ENCODE data around the gene ATF7.

The ATF7 gene

GRCh38 chr12:53594897-53595615 is 31.1 kb downstream of the ATF7 start:
- TF ChIP-seq ZFP30 (CRISPR knock-in tag; IDR thresholded peaks at IDR 0.05) (no peak), CSDC2 (CRISPR knock-in tag; IDR thresholded peaks at IDR 0.05) (no peak), ARNTL (CRISPR knock-in tag; IDR thresholded peaks at IDR 0.05; ENCODE audit: borderline replicate concordance, low read depth) (no peak), ZFP3 (CRISPR knock-in tag; IDR thresholded peaks at IDR 0.05) (no peak), CREB5 (CRISPR knock-in tag; IDR thresholded peaks at IDR 0.05; ENCODE audit: low read depth) (no peak), ESRRG (CRISPR knock-in tag; IDR thresholded peaks at IDR 0.05) (no peak), SNAI2 (CRISPR knock-in tag; IDR thresholded peaks at IDR 0.05) (no peak), TSHZ2 (CRISPR knock-in tag; IDR thresholded peaks at IDR 0.05) (no peak), ZNF8 (CRISPR knock-in tag; IDR thresholded peaks at IDR 0.05) (no peak), CSRNP3 (CRISPR knock-in tag; IDR thresholded peaks at IDR 0.05) (no peak), TOX (CRISPR knock-in tag; IDR thresholded peaks at IDR 0.05; ENCODE audit: borderline replicate concordance) (no peak), OSR1 (CRISPR knock-in tag; IDR thresholded peaks at IDR 0.05) (no peak), ISL1 (CRISPR knock-in tag; IDR thresholded peaks at IDR 0.05) (no peak), BACH2 (CRISPR knock-in tag; IDR thresholded peaks at IDR 0.05; ENCODE audit: borderline replicate concordance) (no peak), ZNF565 (CRISPR knock-in tag; conservative IDR thresholded peaks at IDR 0.05; ENCODE audit: low read depth) (no peak), TCF4 (CRISPR knock-in tag; IDR thresholded peaks at IDR 0.05; ENCODE audit: borderline replicate concordance) (no peak), GLIS3 (CRISPR knock-in tag; IDR thresholded peaks at IDR 0.05) (no peak)
- no peak for ATAC-seq

GRCh38 chr12:53593707-53594106 is 32.5 kb downstream of the ATF7 start:
- no peak for ATAC-seq
- TF ChIP-seq PPARA (CRISPR knock-in tag; IDR thresholded peaks at IDR 0.05; ENCODE audit: borderline replicate concordance): no peak

DNA sequence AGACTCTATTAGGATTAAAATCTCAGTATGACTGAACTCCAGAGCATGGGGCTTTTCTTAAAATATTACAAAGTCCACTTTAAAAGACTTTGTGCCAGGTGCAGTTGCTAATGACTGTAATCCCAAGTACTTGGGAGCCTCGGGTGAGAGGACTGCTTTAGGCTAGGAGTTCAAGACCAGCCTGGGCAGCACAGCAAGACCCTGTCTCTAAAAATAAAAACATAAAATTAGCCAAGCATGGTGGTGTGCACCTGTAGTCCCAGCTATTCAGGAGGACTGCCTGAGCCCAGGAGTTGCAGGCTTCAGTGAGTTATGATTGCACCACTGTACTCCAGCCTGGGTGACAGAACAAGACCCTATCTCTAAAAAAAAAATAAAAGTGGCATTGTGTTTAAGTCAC is 33.2 kb downstream of the ATF7 start:
- no peak for ATAC-seq
- TF ChIP-seq RARB (CRISPR knock-in tag; IDR thresholded peaks at IDR 0.05) (no peak), ESRRG (CRISPR knock-in tag; IDR thresholded peaks at IDR 0.05) (no peak), ZNF8 (CRISPR knock-in tag; IDR thresholded peaks at IDR 0.05) (no peak), PPARA (CRISPR knock-in tag; IDR thresholded peaks at IDR 0.05; ENCODE audit: borderline replicate concordance) (no peak), CSRNP3 (CRISPR knock-in tag; IDR thresholded peaks at IDR 0.05) (no peak), BACH2 (CRISPR knock-in tag; IDR thresholded peaks at IDR 0.05; ENCODE audit: borderline replicate concordance) (no peak), CSDC2 (CRISPR knock-in tag; IDR thresholded peaks at IDR 0.05) (no peak), ZFP30 (CRISPR knock-in tag; IDR thresholded peaks at IDR 0.05) (no peak), ZFP3 (CRISPR knock-in tag; IDR thresholded peaks at IDR 0.05) (no peak), GLIS3 (CRISPR knock-in tag; IDR thresholded peaks at IDR 0.05) (no peak), TCF4 (CRISPR knock-in tag; IDR thresholded peaks at IDR 0.05; ENCODE audit: borderline replicate concordance) (no peak), SNAI2 (CRISPR knock-in tag; IDR thresholded peaks at IDR 0.05) (no peak), ZC3H10 (CRISPR knock-in tag; IDR thresholded peaks at IDR 0.05) (no peak), ZNF565 (CRISPR knock-in tag; conservative IDR thresholded peaks at IDR 0.05; ENCODE audit: low read depth) (no peak), TSHZ2 (CRISPR knock-in tag; IDR thresholded peaks at IDR 0.05) (no peak), ZNF70 (CRISPR knock-in tag; IDR thresholded peaks at IDR 0.05) (no peak)
- TF ChIP-seq, protein P1, sequence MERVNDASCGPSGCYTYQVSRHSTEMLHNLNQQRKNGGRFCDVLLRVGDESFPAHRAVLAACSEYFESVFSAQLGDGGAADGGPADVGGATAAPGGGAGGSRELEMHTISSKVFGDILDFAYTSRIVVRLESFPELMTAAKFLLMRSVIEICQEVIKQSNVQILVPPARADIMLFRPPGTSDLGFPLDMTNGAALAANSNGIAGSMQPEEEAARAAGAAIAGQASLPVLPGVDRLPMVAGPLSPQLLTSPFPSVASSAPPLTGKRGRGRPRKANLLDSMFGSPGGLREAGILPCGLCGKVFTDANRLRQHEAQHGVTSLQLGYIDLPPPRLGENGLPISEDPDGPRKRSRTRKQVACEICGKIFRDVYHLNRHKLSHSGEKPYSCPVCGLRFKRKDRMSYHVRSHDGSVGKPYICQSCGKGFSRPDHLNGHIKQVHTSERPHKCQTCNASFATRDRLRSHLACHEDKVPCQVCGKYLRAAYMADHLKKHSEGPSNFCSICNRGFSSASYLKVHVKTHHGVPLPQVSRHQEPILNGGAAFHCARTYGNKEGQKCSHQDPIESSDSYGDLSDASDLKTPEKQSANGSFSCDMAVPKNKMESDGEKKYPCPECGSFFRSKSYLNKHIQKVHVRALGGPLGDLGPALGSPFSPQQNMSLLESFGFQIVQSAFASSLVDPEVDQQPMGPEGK (CRISPR knock-in tag; IDR thresholded peaks at IDR 0.05; ENCODE audit: borderline replicate concordance): no peak
- TF ChIP-seq, protein P2, sequence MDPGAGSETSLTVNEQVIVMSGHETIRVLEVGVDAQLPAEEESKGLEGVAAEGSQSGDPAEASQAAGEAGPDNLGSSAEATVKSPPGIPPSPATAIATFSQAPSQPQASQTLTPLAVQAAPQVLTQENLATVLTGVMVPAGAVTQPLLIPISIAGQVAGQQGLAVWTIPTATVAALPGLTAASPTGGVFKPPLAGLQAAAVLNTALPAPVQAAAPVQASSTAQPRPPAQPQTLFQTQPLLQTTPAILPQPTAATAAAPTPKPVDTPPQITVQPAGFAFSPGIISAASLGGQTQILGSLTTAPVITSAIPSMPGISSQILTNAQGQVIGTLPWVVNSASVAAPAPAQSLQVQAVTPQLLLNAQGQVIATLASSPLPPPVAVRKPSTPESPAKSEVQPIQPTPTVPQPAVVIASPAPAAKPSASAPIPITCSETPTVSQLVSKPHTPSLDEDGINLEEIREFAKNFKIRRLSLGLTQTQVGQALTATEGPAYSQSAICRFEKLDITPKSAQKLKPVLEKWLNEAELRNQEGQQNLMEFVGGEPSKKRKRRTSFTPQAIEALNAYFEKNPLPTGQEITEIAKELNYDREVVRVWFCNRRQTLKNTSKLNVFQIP (CRISPR knock-in tag; IDR thresholded peaks at IDR 0.05; ENCODE audit: borderline replicate concordance, low read depth): no peak
